ENCODE measurements around the gene DUSP9. TPM values are rescaled to one million over a fixed set of nuclear protein-coding genes. Genes with fewer than 3 reads are reported as not detected.

DUSP9 gene
- total RNA-seq, 1 experiment from 2014 or later: 14.2 TPM

DNA sequence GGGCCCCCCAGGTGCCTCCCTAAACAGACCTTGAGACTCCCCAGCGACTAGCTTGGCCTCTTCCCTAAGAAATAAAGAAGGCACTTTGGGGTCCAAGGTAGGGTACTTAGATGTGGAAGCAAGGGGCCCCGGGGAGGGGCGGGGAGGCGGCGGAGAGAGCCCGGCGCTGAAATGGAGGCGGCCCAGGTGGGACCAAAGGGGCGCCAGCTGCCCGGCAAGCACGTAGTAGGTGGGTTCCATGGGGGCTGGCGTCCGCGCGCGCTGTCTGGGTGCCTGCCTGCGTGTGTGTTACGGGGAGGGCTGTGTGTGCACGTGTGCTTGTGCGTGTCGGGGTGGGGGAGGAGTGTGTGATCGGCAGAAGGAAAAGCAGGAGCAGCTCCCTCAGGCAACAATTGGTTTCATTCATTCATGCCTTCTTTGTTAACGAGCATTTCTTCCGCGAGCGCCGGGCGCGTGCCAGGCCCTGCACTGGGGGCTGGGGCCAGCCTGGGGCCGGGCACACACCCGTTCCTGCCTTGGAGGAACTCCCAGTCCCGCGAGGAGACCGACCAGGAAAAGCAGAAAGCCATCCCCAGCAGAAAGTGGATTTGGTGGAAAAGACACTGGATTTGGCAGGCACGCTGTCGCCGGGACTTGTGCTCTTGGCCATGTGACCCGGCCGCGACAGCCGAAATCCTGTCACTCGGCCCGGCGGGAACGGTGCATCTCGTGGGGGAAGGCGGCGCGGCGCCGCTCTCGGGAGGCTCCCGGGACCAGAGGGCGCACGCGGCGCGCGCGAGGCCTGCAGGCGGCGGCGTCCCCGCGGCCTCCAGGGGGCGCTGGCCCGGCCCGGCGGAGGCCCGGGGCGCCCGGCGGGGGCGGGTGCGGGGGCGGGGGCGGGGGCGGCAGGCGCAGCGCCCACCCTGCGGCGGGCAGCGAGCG is 3.3 kb upstream of the DUSP9 start:
- no peaks in the 10 kb centered on the region for H3K36me3 ChIP-seq (ENCODE audit: control insufficient read depth in 1 of 2, insufficient read depth in 2 of 2, low read length in 2 of 2)
- intact Hi-C loops (cut with micrococcal nuclease): no loop called here
- H3K79me2 ChIP-seq (ENCODE audit: insufficient read depth, low read length): no peaks in the 10 kb centered on the region
- TF ChIP-seq, protein P1, sequence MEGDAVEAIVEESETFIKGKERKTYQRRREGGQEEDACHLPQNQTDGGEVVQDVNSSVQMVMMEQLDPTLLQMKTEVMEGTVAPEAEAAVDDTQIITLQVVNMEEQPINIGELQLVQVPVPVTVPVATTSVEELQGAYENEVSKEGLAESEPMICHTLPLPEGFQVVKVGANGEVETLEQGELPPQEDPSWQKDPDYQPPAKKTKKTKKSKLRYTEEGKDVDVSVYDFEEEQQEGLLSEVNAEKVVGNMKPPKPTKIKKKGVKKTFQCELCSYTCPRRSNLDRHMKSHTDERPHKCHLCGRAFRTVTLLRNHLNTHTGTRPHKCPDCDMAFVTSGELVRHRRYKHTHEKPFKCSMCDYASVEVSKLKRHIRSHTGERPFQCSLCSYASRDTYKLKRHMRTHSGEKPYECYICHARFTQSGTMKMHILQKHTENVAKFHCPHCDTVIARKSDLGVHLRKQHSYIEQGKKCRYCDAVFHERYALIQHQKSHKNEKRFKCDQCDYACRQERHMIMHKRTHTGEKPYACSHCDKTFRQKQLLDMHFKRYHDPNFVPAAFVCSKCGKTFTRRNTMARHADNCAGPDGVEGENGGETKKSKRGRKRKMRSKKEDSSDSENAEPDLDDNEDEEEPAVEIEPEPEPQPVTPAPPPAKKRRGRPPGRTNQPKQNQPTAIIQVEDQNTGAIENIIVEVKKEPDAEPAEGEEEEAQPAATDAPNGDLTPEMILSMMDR (IDR thresholded peaks at IDR 0.05 in 2 of 3, conservative IDR thresholded peaks at IDR 0.05 in 1 of 3; ENCODE audit: borderline replicate concordance in 1 of 3, insufficient read depth in 1 of 3, low read depth in 2 of 3, low read length in 2 of 3): 0 out of 6 replicates have a peak, but pooled peaks of 1 of the 3 experiments have one; percentile 3
- TF ChIP-seq RAD21 (IDR thresholded peaks at IDR 0.05; ENCODE audit: low read depth): no peak
- no peaks in the 10 kb centered on the region for H4K20me1 ChIP-seq (ENCODE audit: insufficient read depth)
- H3K9ac ChIP-seq (ENCODE audit: low read length): peak overlapping the region; percentile 43
- no peaks in the 10 kb centered on the region for H3K27me3 ChIP-seq (ENCODE audit: insufficient read depth, low read length)
- ChIA-PET POLR2A (no interaction called here), CTCF (no interaction called here), RAD21 (ENCODE audit: low non-redundant PET in 1 of 2, low total read pairs in 2 of 2, uncharacterized antibody in 2 of 2, unreplicated experiment in 2 of 2) (no interaction called here)
- peaks cover 3 to 21% of the 10 kb centered on the region in 2 experiments; a peak in 2 of 4 replicates for H3K4me1 ChIP-seq (ENCODE audit: control insufficient read depth in 1 of 2, insufficient read depth in 2 of 2, low read length in 2 of 2)
- no peak for DNase-seq (ENCODE audit: low read depth, low spot score)
- no peak overlapping the region for H3K27ac ChIP-seq (ENCODE audit: low read depth, low read length)
- H3K4me3 ChIP-seq (replicated peaks in 1 of 2; ENCODE audit: low read depth in 1 of 2, low read length in 2 of 2): peak overlapping the region; percentile 16 to 21; a peak in 2 of 4 replicates
- ATAC-seq: peak; percentile 72
- H2AFZ ChIP-seq (ENCODE audit: low read depth, low read length, poor library complexity, severe bottlenecking): no peak overlapping the region
- peak overlapping the region; percentile 59 for H3K4me2 ChIP-seq (ENCODE audit: low read length)
- H3K9me3 ChIP-seq (ENCODE audit: control insufficient read depth in 1 of 2, insufficient read depth in 1 of 2, low read depth in 1 of 2, low read length in 2 of 2): no peaks in the 10 kb centered on the region
- no peaks in the 10 kb centered on the region for H3K9me2 ChIP-seq (ENCODE audit: insufficient read depth)
- no TSS peak for BruUV-seq (replicated peaks)

- ChIA-PET POLR2A (no interaction called here), RAD21 (ENCODE audit: low non-redundant PET in 1 of 2, low total read pairs in 2 of 2, uncharacterized antibody in 2 of 2, unreplicated experiment in 2 of 2) (no interaction called here), CTCF (no interaction called here)
- no peak overlapping the region for H3K4me3 ChIP-seq (replicated peaks in 1 of 2; ENCODE audit: low read depth in 1 of 2, low read length in 2 of 2)
- no peak for TF ChIP-seq EZH2 (IDR thresholded peaks at IDR 0.05)
- TF ChIP-seq SIN3A (IDR thresholded peaks at IDR 0.05; ENCODE audit: low read depth): no peak
- no peak for TF ChIP-seq REST (IDR thresholded peaks at IDR 0.05; ENCODE audit: low read depth)
- TF ChIP-seq, protein P1 (IDR thresholded peaks at IDR 0.05 in 2 of 3, conservative IDR thresholded peaks at IDR 0.05 in 1 of 3; ENCODE audit: borderline replicate concordance in 1 of 3, insufficient read depth in 1 of 3, low read depth in 2 of 3, low read length in 2 of 3): no peak
- TF ChIP-seq ZNF274 (IDR thresholded peaks at IDR 0.05; ENCODE audit: low read depth, low read length): no peak
- H3K27me3 ChIP-seq (ENCODE audit: insufficient read depth, low read length): no peaks in the 10 kb centered on the region
- H3K9ac ChIP-seq (ENCODE audit: low read length): no peak overlapping the region
- H3K4me2 ChIP-seq (ENCODE audit: low read length): no peak overlapping the region
- ATAC-seq: peak; percentile 28
- H3K36me3 ChIP-seq (ENCODE audit: control insufficient read depth in 1 of 2, insufficient read depth in 2 of 2, low read length in 2 of 2): no peaks in the 10 kb centered on the region
- H3K9me2 ChIP-seq (ENCODE audit: insufficient read depth): no peaks in the 10 kb centered on the region
- H3K9me3 ChIP-seq (ENCODE audit: control insufficient read depth in 1 of 2, insufficient read depth in 1 of 2, low read depth in 1 of 2, low read length in 2 of 2): no peaks in the 10 kb centered on the region
- H3K4me1 ChIP-seq (ENCODE audit: control insufficient read depth in 1 of 2, insufficient read depth in 2 of 2, low read length in 2 of 2): peaks cover 3 to 21% of the 10 kb centered on the region in 2 experiments; a peak in 2 of 4 replicates
- H4K20me1 ChIP-seq (ENCODE audit: insufficient read depth): no peaks in the 10 kb centered on the region
- no TSS peak for BruUV-seq (replicated peaks)
- H2AFZ ChIP-seq (ENCODE audit: low read depth, low read length, poor library complexity, severe bottlenecking): no peak overlapping the region
- H3K27ac ChIP-seq (ENCODE audit: low read depth, low read length): no peak overlapping the region
- no peak for DNase-seq (ENCODE audit: low read depth, low spot score)
- intact Hi-C loops (cut with micrococcal nuclease): no loop called here
- no peaks in the 10 kb centered on the region for H3K79me2 ChIP-seq (ENCODE audit: insufficient read depth, low read length)
These were observed 2.5 kb upstream of the DUSP9 start for GRCh38 chrX:153644356-153645125.

Measured in HCT116 (cell line).